Stimulated activated CD8-positive, alpha-beta memory T cell treated with anti-CD3 and anti-CD28 coated beads, Interleukin-12 subunit alpha, Interleukin-12 subunit beta, amount 100 ng/mL, for 1 hour (primary cell): ENCODE data around the gene UVSSA.
A peak's percentile ranks its signal among the peaks of the same experiment; 100 is the strongest.
"Not testable (repeated sequence)": the region's sequence is repeated elsewhere in the genome, so short reads cannot be mapped to it uniquely, and the experiment has no call there.

Experiments used
- DNase-seq: peaks from one replicate; pipeline ENCODE4 v3.0.0-alpha.2; 2020; ENCODE audit warnings: low read depth

Gene UVSSA

GRCh38 chr4:1331591-1332353, 15.2 kb upstream of the UVSSA start:
- DNase-seq: no peak

GRCh38 chr4:1332686-1333085, 14.3 kb upstream of the UVSSA start:
- DNase-seq: no peak

- DNase-seq: no peak
These were observed 13.8 kb upstream of the UVSSA start for GRCh38 chr4:1333256-1333655.

GRCh38 chr4:1333851-1334578, 13.0 kb upstream of the UVSSA start:
- DNase-seq: not testable (repeated sequence)

GRCh38 chr4:1334579-1334895, 12.5 kb upstream of the UVSSA start:
- no peak for DNase-seq

- not testable (repeated sequence) for DNase-seq
These were observed 11.7 kb upstream of the UVSSA start for GRCh38 chr4:1335193-1335883.

- DNase-seq: no peak
These were observed 10.9 kb upstream of the UVSSA start for GRCh38 chr4:1336088-1336491.

GRCh38 chr4:1337376-1337831, 9.6 kb upstream of the UVSSA start:
- peak; percentile 40 for DNase-seq

GRCh38 chr4:1337951-1338751, 8.9 kb upstream of the UVSSA start:
- DNase-seq: no peak

GRCh38 chr4:1338752-1339414, 8.1 kb upstream of the UVSSA start:
- no peak for DNase-seq

- DNase-seq: no peak
These were observed 7.5 kb upstream of the UVSSA start for GRCh38 chr4:1339489-1339888.

- DNase-seq: no peak
These were observed 6.7 kb upstream of the UVSSA start for GRCh38 chr4:1340181-1340747.

GRCh38 chr4:1340861-1341260, 6.1 kb upstream of the UVSSA start:
- DNase-seq: no peak

GRCh38 chr4:1342003-1342402, 5.0 kb upstream of the UVSSA start:
- DNase-seq: no peak

- DNase-seq: no peak
These were observed 2.3 kb upstream of the UVSSA start for GRCh38 chr4:1344696-1345095.

- no peak for DNase-seq
These were observed 866 bp upstream of the UVSSA start for GRCh38 chr4:1345903-1346780.

GRCh38 chr4:1347410-1347864, 429 bp downstream of the UVSSA start:
- DNase-seq: no peak

- no peak for DNase-seq
These were observed 1.1 kb downstream of the UVSSA start for GRCh38 chr4:1348014-1348513.

GRCh38 chr4:1348746-1349145, 1.7 kb downstream of the UVSSA start:
- DNase-seq: no peak
